ENCODE data around the gene SNAPC2.

- TF ChIP-seq CTCF (IDR thresholded peaks at IDR 0.05) (no peak), POLR2A (IDR thresholded peaks at IDR 0.05) (no peak)
These were observed 12.8 kb downstream of the SNAPC2 start for GRCh38 chr19:7932930-7933300.

Data from Peyer's patch (tissue), 4 donors.